ENCODE results near the gene KCNK4. TPM values are rescaled to one million over a fixed set of nuclear protein-coding genes. Genes with fewer than 3 reads are reported as not detected.
A peak's percentile ranks its signal among the peaks of the same experiment; 100 is the strongest.
"Not testable (repeated sequence)": the region's sequence is repeated elsewhere in the genome, so short reads cannot be mapped to it uniquely, and the experiment has no call there.

Gene KCNK4
- total RNA-seq, 8 experiments from 2014 or later = 0.25 to 0.78 (median 0.61) TPM; not detected in 3

GRCh38 chr11:64315667-64316526, 24.8 kb downstream of the KCNK4 start:
- in situ Hi-C loops (cut with MboI; ENCODE audit: low pct_unique_long_range_greater_than_20kb in 2 of 9, low sequenced_read_pairs in 9 of 9, unreplicated experiment in 9 of 9); ATAC-seq (replicated peaks in 6 of 8); H3K27ac ChIP-seq: not testable (repeated sequence)
- 0 to 50% methylated on average over 1 to 2 of the region's 25 CpGs; no CpG with 5 or more reads in 8 of the 10 experiments for WGBS, 10 experiments
- Histone ChIP-seq H3K4me3 (peak overlapping the region in 3 of 5 donors; percentile 57 to 84 (median 80)), H3K4me1 (replicated peaks in 1 of 2) (peaks cover 11 to 12% of the 10 kb centered on the region in 2 donors)

- peak in 3 of 8 experiments; percentile 0 to 6 (median 0) for ATAC-seq (replicated peaks in 6 of 8)
- Histone ChIP-seq H3K27ac (peak overlapping the region; percentile 79 to 99), H3K4me1 (replicated peaks in 1 of 2) (peaks cover 11 to 12% of the 10 kb centered on the region in 2 donors), H3K4me3 (peak overlapping the region; percentile 43 to 84 (median 57))
- 0 to 83% (median 20%) methylated on average over 1 to 16 of the region's 32 CpGs; no CpG with 5 or more reads in 3 of the 10 experiments for WGBS, 10 experiments
- in situ Hi-C loops (cut with MboI; ENCODE audit: low pct_unique_long_range_greater_than_20kb in 2 of 9, low sequenced_read_pairs in 9 of 9, unreplicated experiment in 9 of 9) = no loop called here
These were observed 25.7 kb downstream of the KCNK4 start for GRCh38 chr11:64316672-64317324.

- H3K4me3 ChIP-seq = peak within 1 kb of the TSS; percentile 43 to 84 (median 57)
- in situ Hi-C loops (cut with MboI; ENCODE audit: low pct_unique_long_range_greater_than_20kb in 2 of 9, low sequenced_read_pairs in 9 of 9, unreplicated experiment in 9 of 9) = no loop called here
- WGBS, 10 experiments = 0 to 1% (median 0%) methylated on average over 4 to 27 of the region's 43 CpGs; no CpG with 5 or more reads in 4 of the 10 experiments
- H3K27ac ChIP-seq = peak within 1 kb of the TSS; percentile 99
- H3K4me1 ChIP-seq (replicated peaks in 1 of 2) = peaks cover 11 to 12% of the 10 kb centered on the region in 2 donors
- peak; percentile 65 to 87 (median 80) for ATAC-seq (replicated peaks in 6 of 8)
These were observed 26.3 kb downstream of the KCNK4 start, which contains the start of gene TRMT112 for GRCh38 chr11:64317325-64317960. TSS of gene TRMT112 (minus strand) at chr11:64317559. CDS start at chr11:64317526, 33 bp downstream.

GRCh38 chr11:64317961-64318765, 27.1 kb downstream of the KCNK4 start, which contains the start of gene PRDX5:
TSS of gene PRDX5 (plus strand) at chr11:64318121. CDS start at chr11:64318216, 95 bp downstream.
- H3K4me1 ChIP-seq (replicated peaks in 1 of 2) = peaks cover 11 to 12% of the 10 kb centered on the region in 2 donors
- H3K27ac ChIP-seq = peak within 1 kb of the TSS; percentile 99
- 0 to 2% (median 0%) methylated on average over 2 to 20 of the region's 61 CpGs; no CpG with 5 or more reads in 5 of the 10 experiments for WGBS, 10 experiments
- in situ Hi-C loops (cut with MboI; ENCODE audit: low pct_unique_long_range_greater_than_20kb in 2 of 9, low sequenced_read_pairs in 9 of 9, unreplicated experiment in 9 of 9) = no loop called here
- peak; percentile 60 to 90 (median 85) for ATAC-seq (replicated peaks in 6 of 8)
- peak within 1 kb of the TSS; percentile 43 to 84 (median 57) for H3K4me3 ChIP-seq

GRCh38 chr11:64318766-64319761, 28.0 kb downstream of the KCNK4 start:
- Histone ChIP-seq H3K4me1 (replicated peaks in 1 of 2) (peaks cover 11 to 12% of the 10 kb centered on the region in 2 donors), H3K4me3 (peak overlapping the region; percentile 43 to 84 (median 57)), H3K27ac (peak overlapping the region; percentile 99)
- in situ Hi-C loops (cut with MboI; ENCODE audit: low pct_unique_long_range_greater_than_20kb in 2 of 9, low sequenced_read_pairs in 9 of 9, unreplicated experiment in 9 of 9) = no loop called here
- ATAC-seq (replicated peaks in 6 of 8) = no peak
- 50 to 100% (median 78%) methylated on average over 1 to 5 of the region's 19 CpGs; no CpG with 5 or more reads in 5 of the 10 experiments for WGBS, 10 experiments

GRCh38 chr11:64320556-64320955, 29.5 kb downstream of the KCNK4 start:
- Histone ChIP-seq H3K27ac (no peak overlapping the region), H3K4me1 (replicated peaks in 1 of 2) (peaks cover 11 to 12% of the 10 kb centered on the region in 2 donors), H3K4me3 (no peak overlapping the region)
- 88 to 100% (median 93%) methylated on average over 2 to 6 of the region's 7 CpGs; no CpG with 5 or more reads in 6 of the 10 experiments for WGBS, 10 experiments
- ATAC-seq (replicated peaks in 6 of 8) = no peak
- in situ Hi-C loops (cut with MboI; ENCODE audit: low pct_unique_long_range_greater_than_20kb in 2 of 9, low sequenced_read_pairs in 9 of 9, unreplicated experiment in 9 of 9) = no loop called here

- in situ Hi-C loops (cut with MboI; ENCODE audit: low pct_unique_long_range_greater_than_20kb in 2 of 9, low sequenced_read_pairs in 9 of 9, unreplicated experiment in 9 of 9) = no loop called here
- WGBS, 10 experiments = 80 to 95% (median 92%) methylated on average over 1 to 3 of the region's 5 CpGs; no CpG with 5 or more reads in 6 of the 10 experiments
- H3K27ac ChIP-seq = no peak overlapping the region
- peaks cover 11 to 12% of the 10 kb centered on the region in 2 donors for H3K4me1 ChIP-seq (replicated peaks in 1 of 2)
- no peak for ATAC-seq (replicated peaks in 6 of 8)
- H3K4me3 ChIP-seq = no peak overlapping the region
These were observed 29.9 kb downstream of the KCNK4 start for GRCh38 chr11:64321026-64321425.

GRCh38 chr11:64321533-64321932, 30.4 kb downstream of the KCNK4 start:
- no peak for ATAC-seq (replicated peaks in 6 of 8)
- peaks cover 9% of the 10 kb centered on the region in 2 donors for H3K4me1 ChIP-seq (replicated peaks in 1 of 2)
- H3K27ac ChIP-seq = no peak overlapping the region
- H3K4me3 ChIP-seq = no peak overlapping the region
- WGBS, 10 experiments = 80 to 100% (median 100%) methylated on average over 1 to 4 of the region's 5 CpGs; no CpG with 5 or more reads in 5 of the 10 experiments
- in situ Hi-C loops (cut with MboI; ENCODE audit: low pct_unique_long_range_greater_than_20kb in 2 of 9, low sequenced_read_pairs in 9 of 9, unreplicated experiment in 9 of 9) = no loop called here

- peaks cover 6 to 7% of the 10 kb centered on the region in 2 donors for H3K4me1 ChIP-seq (replicated peaks in 1 of 2)
- H3K27ac ChIP-seq = no peak overlapping the region
- H3K4me3 ChIP-seq = no peak overlapping the region
- in situ Hi-C loops (cut with MboI; ENCODE audit: low pct_unique_long_range_greater_than_20kb in 2 of 9, low sequenced_read_pairs in 9 of 9, unreplicated experiment in 9 of 9) = no loop called here
- no peak for ATAC-seq (replicated peaks in 6 of 8)
- WGBS, 10 experiments = 64% methylated on average over 5 of the region's 7 CpGs; no CpG with 5 or more reads in 9 of the 10 experiments
These were observed 31.8 kb downstream of the KCNK4 start for GRCh38 chr11:64322925-64323260.

GRCh38 chr11:64323373-64323772, 32.3 kb downstream of the KCNK4 start:
- in situ Hi-C loops (cut with MboI; ENCODE audit: low pct_unique_long_range_greater_than_20kb in 2 of 9, low sequenced_read_pairs in 9 of 9, unreplicated experiment in 9 of 9) = no loop called here
- Histone ChIP-seq H3K4me3 (no peak overlapping the region), H3K4me1 (replicated peaks in 1 of 2) (peaks cover 6 to 7% of the 10 kb centered on the region in 2 donors), H3K27ac (no peak overlapping the region)
- 33 to 50% (median 40%) methylated on average over 1 to 2 of the region's 5 CpGs; no CpG with 5 or more reads in 7 of the 10 experiments for WGBS, 10 experiments
- peak in 2 of 8 experiments; percentile 1 to 5 for ATAC-seq (replicated peaks in 6 of 8)

- H3K4me1 ChIP-seq (replicated peaks in 1 of 2); in situ Hi-C loops (cut with MboI; ENCODE audit: low pct_unique_long_range_greater_than_20kb in 2 of 9, low sequenced_read_pairs in 9 of 9, unreplicated experiment in 9 of 9); H3K27ac ChIP-seq; H3K4me3 ChIP-seq: not testable (repeated sequence)
- WGBS, 10 experiments = 100% methylated on average over 3 of the region's 4 CpGs; no CpG with 5 or more reads in 9 of the 10 experiments
- ATAC-seq (replicated peaks in 6 of 8) = peak in 2 of 8 experiments; percentile 7 to 11
These were observed 32.9 kb downstream of the KCNK4 start for GRCh38 chr11:64323984-64324383.
